Osteoblast (primary cell): ENCODE results near the gene PRR19. TPM values are rescaled to one million over a fixed set of nuclear protein-coding genes. Genes with fewer than 3 reads are reported as not detected.

Source experiments
- DNase-seq: peaks from one replicate; pipeline ENCODE4 v3.0.0; 2011; ENCODE audit warnings: low spot score, mixed read lengths; ENCODE audit not compliant: insufficient read length; ENCODE audit errors: missing footprints
- H2AFZ ChIP-seq: 2 replicates; pipeline ENCODE4 v1.6.0; 2011; ENCODE audit warnings: mild to moderate bottlenecking, low read length
- H3K27ac ChIP-seq: 2 replicates; pipeline ENCODE4 v1.5.1; 2011; ENCODE audit warnings: mild to moderate bottlenecking, low read depth, low read length, moderate library complexity
- H3K27me3 ChIP-seq: 2 replicates; pipeline ENCODE4 v1.6.0; 2012; ENCODE audit warnings: mild to moderate bottlenecking, control low read depth, inconsistent platforms, low read length, moderate library complexity; ENCODE audit not compliant: insufficient read depth
- H3K36me3 ChIP-seq: 2 replicates; pipeline ENCODE4 v1.5.1; 2011; ENCODE audit warnings: mild to moderate bottlenecking, low read length, control low read depth, moderate library complexity; ENCODE audit not compliant: insufficient read depth
- H3K4me1 ChIP-seq: 2 replicates; pipeline ENCODE4 v1.5.1; 2011; ENCODE audit warnings: mild to moderate bottlenecking, low read length, control low read depth, moderate library complexity; ENCODE audit not compliant: insufficient read depth
- H3K4me2 ChIP-seq: 2 replicates; pipeline ENCODE4 v1.6.0; 2011; ENCODE audit warnings: mild to moderate bottlenecking, low read length; ENCODE audit not compliant: insufficient read depth
- H3K4me3 ChIP-seq: fragments of 200-600 bp; sonication (generic); 3 replicates; pipeline ENCODE4 v1.5.1; 2012; ENCODE audit warnings: mild to moderate bottlenecking, low read length, inconsistent platforms; ENCODE audit not compliant: insufficient read depth
- H3K79me2 ChIP-seq: 2 replicates; pipeline ENCODE4 v1.6.0; 2012; ENCODE audit warnings: mild to moderate bottlenecking, low read length, control low read depth, inconsistent platforms; ENCODE audit not compliant: insufficient read depth
- H3K9me3 ChIP-seq: 2 replicates; pipeline ENCODE4 v1.5.1; 2011; ENCODE audit warnings: low read depth, low read length, control low read depth
- H4K20me1 ChIP-seq: 2 replicates; pipeline ENCODE4 v1.6.0; 2012; ENCODE audit warnings: mild to moderate bottlenecking, low read length, control low read depth; ENCODE audit not compliant: insufficient read depth
- total RNA-seq: library from RNA; depleted of rRNA; stranded (reverse); fragments of >200 nt; gene quantifications from 2 replicates; pipeline ENCODE4 v1.2.3, GENCODE V29; 2012
- TF ChIP-seq, protein P1 (sequence below): IDR thresholded peaks from 2 replicates; pipeline ENCODE4 v1.5.1; 2011; ENCODE audit warnings: mild to moderate bottlenecking, low read depth, low read length, moderate library complexity; ENCODE audit errors: extremely low read depth

Gene PRR19
- total RNA-seq, 1 donor, result 0.36 TPM

DNA sequence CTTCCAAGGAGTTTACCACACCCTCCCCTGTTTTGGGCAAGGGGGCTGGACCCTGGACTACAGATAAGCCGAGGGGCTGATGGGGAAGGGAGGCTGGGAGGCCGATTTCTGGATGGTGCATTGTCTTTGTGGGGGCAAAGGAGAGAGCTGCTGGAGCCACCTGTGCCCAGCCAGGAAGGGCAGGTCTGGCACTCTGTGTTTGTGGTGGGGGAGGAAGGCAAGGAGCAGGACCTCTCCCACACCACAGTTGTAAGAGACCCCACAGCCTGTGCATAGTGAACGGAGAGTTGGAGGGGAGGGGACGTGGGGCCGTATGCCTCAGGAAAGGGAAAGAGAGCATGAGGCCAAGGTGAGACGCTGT, 16.0 kb upstream of the PRR19 start:
- peak; percentile 71 for DNase-seq
- TF ChIP-seq, protein P1, sequence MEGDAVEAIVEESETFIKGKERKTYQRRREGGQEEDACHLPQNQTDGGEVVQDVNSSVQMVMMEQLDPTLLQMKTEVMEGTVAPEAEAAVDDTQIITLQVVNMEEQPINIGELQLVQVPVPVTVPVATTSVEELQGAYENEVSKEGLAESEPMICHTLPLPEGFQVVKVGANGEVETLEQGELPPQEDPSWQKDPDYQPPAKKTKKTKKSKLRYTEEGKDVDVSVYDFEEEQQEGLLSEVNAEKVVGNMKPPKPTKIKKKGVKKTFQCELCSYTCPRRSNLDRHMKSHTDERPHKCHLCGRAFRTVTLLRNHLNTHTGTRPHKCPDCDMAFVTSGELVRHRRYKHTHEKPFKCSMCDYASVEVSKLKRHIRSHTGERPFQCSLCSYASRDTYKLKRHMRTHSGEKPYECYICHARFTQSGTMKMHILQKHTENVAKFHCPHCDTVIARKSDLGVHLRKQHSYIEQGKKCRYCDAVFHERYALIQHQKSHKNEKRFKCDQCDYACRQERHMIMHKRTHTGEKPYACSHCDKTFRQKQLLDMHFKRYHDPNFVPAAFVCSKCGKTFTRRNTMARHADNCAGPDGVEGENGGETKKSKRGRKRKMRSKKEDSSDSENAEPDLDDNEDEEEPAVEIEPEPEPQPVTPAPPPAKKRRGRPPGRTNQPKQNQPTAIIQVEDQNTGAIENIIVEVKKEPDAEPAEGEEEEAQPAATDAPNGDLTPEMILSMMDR, result no peak
- H3K9me3 ChIP-seq, result no peaks in the 10 kb centered on the region
- H3K4me2 ChIP-seq, result peak overlapping the region; percentile 86
- peaks cover 42% of the 10 kb centered on the region for H3K4me1 ChIP-seq
- no peak overlapping the region for H2AFZ ChIP-seq
- H3K36me3 ChIP-seq, result peaks cover 42% of the 10 kb centered on the region
- no peaks in the 10 kb centered on the region for H3K27me3 ChIP-seq
- peaks cover 54% of the 10 kb centered on the region for H4K20me1 ChIP-seq
- H3K79me2 ChIP-seq, result peaks cover 45% of the 10 kb centered on the region
- peak overlapping the region; percentile 51 for H3K27ac ChIP-seq
- H3K4me3 ChIP-seq, result no peak overlapping the region

DNA sequence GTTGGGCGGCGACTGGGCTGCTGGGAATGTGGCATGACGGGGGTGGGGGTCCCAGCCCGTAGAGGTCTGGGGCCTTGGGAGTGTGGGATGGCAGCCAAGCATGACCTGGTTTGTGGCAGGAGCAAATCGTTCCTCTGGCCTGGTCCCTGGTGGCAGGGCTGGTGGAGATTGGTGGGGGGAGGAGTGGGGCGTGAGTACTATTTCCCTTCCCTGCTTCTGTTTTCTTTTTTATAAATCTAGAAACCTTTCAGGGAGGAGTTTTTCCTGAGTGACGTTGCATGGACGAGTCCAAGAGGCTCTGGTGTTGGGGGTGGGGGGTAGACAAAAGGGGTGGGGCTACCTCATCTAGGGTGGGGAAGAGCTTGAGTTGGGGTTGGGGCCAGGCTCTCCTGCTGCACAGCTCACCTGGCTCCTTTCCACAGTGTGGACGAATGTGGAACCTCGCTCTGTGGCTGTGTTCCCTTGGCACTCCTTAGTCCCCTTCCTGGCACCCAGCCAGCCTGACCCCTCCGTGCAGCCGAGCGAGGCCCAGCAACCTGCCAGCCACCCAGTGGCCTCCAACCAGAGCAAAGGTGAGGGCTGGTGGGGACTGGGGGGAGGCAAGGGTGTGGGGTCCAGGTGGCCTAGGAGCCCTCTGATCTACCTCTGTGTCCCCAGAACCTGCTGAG, 15.4 kb upstream of the PRR19 start:
- Histone ChIP-seq H3K27me3 (no peaks in the 10 kb centered on the region), H3K9me3 (no peaks in the 10 kb centered on the region), H2AFZ (no peak overlapping the region), H4K20me1 (peaks cover 55% of the 10 kb centered on the region), H3K4me3 (no peak overlapping the region), H3K79me2 (peaks cover 41% of the 10 kb centered on the region), H3K27ac (peak overlapping the region; percentile 51), H3K4me1 (peaks cover 37% of the 10 kb centered on the region), H3K4me2 (peak overlapping the region; percentile 86), H3K36me3 (peaks cover 46% of the 10 kb centered on the region)
- DNase-seq, result peak; percentile 98
- TF ChIP-seq, protein P1, result no peak

DNA sequence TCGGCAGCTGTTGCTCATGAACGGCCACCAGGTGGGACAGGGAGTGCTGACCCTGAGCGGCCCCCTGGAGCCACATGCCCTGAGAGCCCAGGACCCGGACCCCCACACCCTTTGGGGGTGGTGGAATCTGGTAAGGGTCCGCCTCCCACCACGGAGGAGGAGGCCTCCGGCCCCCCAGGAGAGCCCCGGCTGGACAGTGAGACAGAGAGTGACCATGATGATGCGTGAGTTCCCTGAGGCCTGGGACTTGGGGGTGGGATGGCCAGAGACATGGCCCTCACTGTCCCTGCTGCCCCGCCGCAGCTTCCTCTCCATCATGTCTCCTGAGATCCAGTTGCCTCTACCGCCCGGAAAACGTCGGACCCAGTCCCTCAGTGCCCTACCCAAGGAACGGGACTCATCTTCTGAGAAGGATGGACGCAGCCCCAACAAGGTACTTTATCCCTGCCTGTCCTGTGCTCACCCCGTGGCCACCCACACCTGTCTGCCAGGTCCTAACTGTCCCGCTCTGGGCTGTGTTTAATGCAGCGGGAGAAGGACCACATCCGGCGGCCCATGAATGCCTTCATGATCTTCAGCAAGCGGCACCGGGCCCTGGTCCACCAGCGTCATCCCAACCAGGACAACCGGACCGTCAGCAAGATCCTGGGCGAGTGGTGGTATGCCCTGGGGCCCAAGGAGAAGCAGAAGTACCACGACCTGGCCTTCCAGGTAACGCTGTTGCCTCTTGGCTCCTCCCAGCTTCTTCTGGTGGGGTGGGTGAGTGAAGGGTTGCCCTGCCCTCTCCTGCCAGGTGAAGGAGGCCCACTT, 14.7 kb upstream of the PRR19 start:
- Histone ChIP-seq H3K4me2 (no peak overlapping the region), H2AFZ (no peak overlapping the region), H4K20me1 (peaks cover 58% of the 10 kb centered on the region), H3K79me2 (peaks cover 38% of the 10 kb centered on the region), H3K27me3 (no peaks in the 10 kb centered on the region), H3K36me3 (peaks cover 51% of the 10 kb centered on the region), H3K4me1 (peaks cover 30% of the 10 kb centered on the region), H3K4me3 (no peak overlapping the region), H3K27ac (no peak overlapping the region), H3K9me3 (no peaks in the 10 kb centered on the region)
- TF ChIP-seq, protein P1, result no peak
- no peak for DNase-seq

DNA sequence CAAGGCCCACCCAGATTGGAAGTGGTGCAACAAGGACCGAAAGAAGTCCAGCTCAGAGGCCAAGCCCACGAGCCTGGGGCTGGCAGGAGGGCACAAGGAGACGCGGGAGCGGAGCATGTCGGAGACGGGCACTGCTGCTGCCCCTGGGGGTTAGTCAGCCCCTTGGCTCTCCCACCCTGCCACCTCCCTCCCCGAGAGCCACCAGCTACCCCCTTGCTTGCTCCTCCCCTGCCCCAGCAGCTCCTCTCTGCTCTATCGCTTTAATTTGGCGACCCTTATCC, 14.2 kb upstream of the PRR19 start:
- H3K27ac ChIP-seq, result no peak overlapping the region
- H4K20me1 ChIP-seq, result peaks cover 58% of the 10 kb centered on the region
- no peak overlapping the region for H3K4me2 ChIP-seq
- TF ChIP-seq, protein P1, result no peak
- peaks cover 38% of the 10 kb centered on the region for H3K79me2 ChIP-seq
- H2AFZ ChIP-seq, result no peak overlapping the region
- H3K4me3 ChIP-seq, result no peak overlapping the region
- no peaks in the 10 kb centered on the region for H3K27me3 ChIP-seq
- H3K4me1 ChIP-seq, result peaks cover 24% of the 10 kb centered on the region
- no peaks in the 10 kb centered on the region for H3K9me3 ChIP-seq
- H3K36me3 ChIP-seq, result peaks cover 52% of the 10 kb centered on the region
- no peak for DNase-seq
